ENCODE results near the gene KLHL29. TPM values are rescaled to one million over a fixed set of nuclear protein-coding genes. Genes with fewer than 3 reads are reported as not detected.

The KLHL29 gene
- total and polyA plus RNA-seq, 10 donors, result 1.5 to 30.5 (median 9.4) TPM

- DNase-seq, result no peak
- no peak overlapping the region for H3K4me3 ChIP-seq
- no peak for TF ChIP-seq POLR2A (IDR thresholded peaks at IDR 0.05)
- TF ChIP-seq CTCF (IDR thresholded peaks at IDR 0.05 in 8 of 11, conservative IDR thresholded peaks at IDR 0.05 in 3 of 11), result no peak
- no peak for TF ChIP-seq POLR2AphosphoS5 (IDR thresholded peaks at IDR 0.05)
- 97 to 100% (median 98%) methylated on average over 8 of the region's 8 CpGs for WGBS, 5 donors
- intact Hi-C loops (cut with DNase I; ENCODE audit: low total_unique reads), result no loop called here
- no peaks in the 10 kb centered on the region for H3K9me3 ChIP-seq
- H3K4me1 ChIP-seq, result no peaks in the 10 kb centered on the region
- peaks cover 0 to 58% (median 32%) of the 10 kb centered on the region in 6 donors for H3K36me3 ChIP-seq
- H3K27me3 ChIP-seq (replicated peaks in 1 of 7), result no peaks in the 10 kb centered on the region
- H3K27ac ChIP-seq, result no peak overlapping the region
These were observed 324.3 kb downstream of the KLHL29 start for GRCh38 chr2:23709311-23709710.

GRCh38 chr2:23711979-23712755 lies 327.2 kb downstream of the KLHL29 start:
- intact Hi-C loops (cut with DNase I; ENCODE audit: low total_unique reads), result no loop called here
- Histone ChIP-seq H3K4me3 (no peak overlapping the region), H3K27me3 (replicated peaks in 1 of 7) (no peaks in the 10 kb centered on the region), H3K36me3 (peaks cover 0 to 42% (median 21%) of the 10 kb centered on the region in 6 donors), H3K4me1 (no peaks in the 10 kb centered on the region), H3K27ac (no peak overlapping the region), H3K9me3 (no peaks in the 10 kb centered on the region)
- 78 to 90% (median 84%) methylated on average over 7 of the region's 7 CpGs for WGBS, 5 donors
- TF ChIP-seq POLR2AphosphoS5 (IDR thresholded peaks at IDR 0.05) (no peak), POLR2A (IDR thresholded peaks at IDR 0.05) (no peak), CTCF (IDR thresholded peaks at IDR 0.05 in 8 of 11, conservative IDR thresholded peaks at IDR 0.05 in 3 of 11) (no peak)
- DNase-seq, result no peak

GRCh38 chr2:23712756-23713151 lies 327.8 kb downstream of the KLHL29 start:
- no peaks in the 10 kb centered on the region for H3K27me3 ChIP-seq (replicated peaks in 1 of 7)
- TF ChIP-seq POLR2A (IDR thresholded peaks at IDR 0.05) (no peak), CTCF (IDR thresholded peaks at IDR 0.05 in 8 of 11, conservative IDR thresholded peaks at IDR 0.05 in 3 of 11) (no peak), POLR2AphosphoS5 (IDR thresholded peaks at IDR 0.05) (no peak)
- H3K27ac ChIP-seq, result no peak overlapping the region
- H3K4me1 ChIP-seq, result no peaks in the 10 kb centered on the region
- H3K36me3 ChIP-seq, result peaks cover 0 to 37% (median 18%) of the 10 kb centered on the region in 6 donors
- 77 to 100% (median 82%) methylated on average over 2 of the region's 2 CpGs for WGBS, 5 donors
- no peak overlapping the region for H3K4me3 ChIP-seq
- DNase-seq, result no peak
- intact Hi-C loops (cut with DNase I; ENCODE audit: low total_unique reads), result no loop called here
- no peaks in the 10 kb centered on the region for H3K9me3 ChIP-seq

- no peaks in the 10 kb centered on the region for H3K9me3 ChIP-seq
- no peak overlapping the region for H3K27ac ChIP-seq
- H3K4me3 ChIP-seq, result no peak overlapping the region
- DNase-seq, result no peak
- TF ChIP-seq POLR2A (IDR thresholded peaks at IDR 0.05) (no peak), POLR2AphosphoS5 (IDR thresholded peaks at IDR 0.05) (no peak), CTCF (IDR thresholded peaks at IDR 0.05 in 8 of 11, conservative IDR thresholded peaks at IDR 0.05 in 3 of 11) (no peak)
- peaks cover 0 to 35% (median 12%) of the 10 kb centered on the region in 6 donors for H3K36me3 ChIP-seq
- intact Hi-C loops (cut with DNase I; ENCODE audit: low total_unique reads), result no loop called here
- no peaks in the 10 kb centered on the region for H3K4me1 ChIP-seq
- 58 to 86% (median 74%) methylated on average over 5 of the region's 5 CpGs for WGBS, 5 donors
- H3K27me3 ChIP-seq (replicated peaks in 1 of 7), result no peaks in the 10 kb centered on the region
These were observed 328.4 kb downstream of the KLHL29 start for GRCh38 chr2:23713351-23713750.
